ENCODE data around the gene SERPINE1. TPM values are rescaled to one million over a fixed set of nuclear protein-coding genes. Genes with fewer than 3 reads are reported as not detected.

SERPINE1 gene
- total and polyA plus RNA-seq, 9 donors = 4.0 to 81.6 (median 19.9) TPM

GRCh38 chr7:101180130-101180755 is 53.3 kb downstream of the SERPINE1 start, which contains the start of gene NAT16:
NAT16 (minus strand) TSS chr7:101180293; CDS start chr7:101174807, 5,486 bp downstream.
- Histone ChIP-seq H3K27ac (no peak within 1 kb of the TSS), H3K4me1 (ENCODE audit: insufficient read depth) (peaks cover 2% of the 10 kb centered on the region), H3K27me3 (peaks cover 2% of the 10 kb centered on the region), H3K36me3 (no peaks in the 10 kb centered on the region), H3K9me3 (no peaks in the 10 kb centered on the region), H3K4me3 (no peak within 1 kb of the TSS)
- DNase-seq = no peak
- TF ChIP-seq CTCF (IDR thresholded peaks at IDR 0.05) = no peak
- TF ChIP-seq EP300 (IDR thresholded peaks at IDR 0.05) = no peak
- no peak for TF ChIP-seq POLR2A (IDR thresholded peaks at IDR 0.05)
- 2 to 3% (median 3%) methylated on average over 55 to 56 of the region's 56 CpGs for WGBS, 3 donors
- intact Hi-C loops (cut with DNase I) = no loop called here

- TF ChIP-seq CTCF (IDR thresholded peaks at IDR 0.05) = no peak
- no peak for TF ChIP-seq POLR2A (IDR thresholded peaks at IDR 0.05)
- no peak for TF ChIP-seq EP300 (IDR thresholded peaks at IDR 0.05)
- H3K27ac ChIP-seq = no peak overlapping the region
- 33 to 46% (median 44%) methylated on average over 5 of the region's 5 CpGs for WGBS, 3 donors
- no peaks in the 10 kb centered on the region for H3K4me1 ChIP-seq (ENCODE audit: insufficient read depth)
- intact Hi-C loops (cut with DNase I) = no loop called here
- H3K36me3 ChIP-seq = no peaks in the 10 kb centered on the region
- H3K9me3 ChIP-seq = no peaks in the 10 kb centered on the region
- no peaks in the 10 kb centered on the region for H3K27me3 ChIP-seq
- no peak for DNase-seq
- no peak overlapping the region for H3K4me3 ChIP-seq
Measured at GRCh38 chr7:101185258-101185839, 58.4 kb downstream of the SERPINE1 start.

GRCh38 chr7:101186194-101186593 is 59.3 kb downstream of the SERPINE1 start:
- Histone ChIP-seq H3K27ac (no peak overlapping the region), H3K4me3 (no peak overlapping the region), H3K9me3 (no peaks in the 10 kb centered on the region), H3K36me3 (no peaks in the 10 kb centered on the region), H3K27me3 (no peaks in the 10 kb centered on the region), H3K4me1 (ENCODE audit: insufficient read depth) (no peaks in the 10 kb centered on the region)
- DNase-seq = no peak
- TF ChIP-seq EP300 (IDR thresholded peaks at IDR 0.05) (no peak), CTCF (IDR thresholded peaks at IDR 0.05) (no peak), POLR2A (IDR thresholded peaks at IDR 0.05) (no peak)
- 45 to 64% (median 56%) methylated on average over 6 of the region's 6 CpGs for WGBS, 3 donors
- intact Hi-C loops (cut with DNase I) = no loop called here

GRCh38 chr7:101186844-101187428 is 60.0 kb downstream of the SERPINE1 start:
- Histone ChIP-seq H3K4me3 (no peak overlapping the region), H3K27me3 (no peaks in the 10 kb centered on the region), H3K27ac (no peak overlapping the region), H3K36me3 (no peaks in the 10 kb centered on the region), H3K9me3 (no peaks in the 10 kb centered on the region), H3K4me1 (ENCODE audit: insufficient read depth) (no peaks in the 10 kb centered on the region)
- no peak for DNase-seq
- TF ChIP-seq EP300 (IDR thresholded peaks at IDR 0.05) = no peak
- WGBS, 3 donors = 81 to 89% (median 88%) methylated on average over 4 of the region's 4 CpGs
- intact Hi-C loops (cut with DNase I) = no loop called here

Small RNAs within 50 kb of the gene (microRNA-seq; reads per million reads assigned to microRNA genes)
- 0 to 0.32 (median 0) reads per million in 3 donors for gene MIR4653

Small RNAs within 50 kb of the gene (small RNA-seq; reads per million reads assigned to genes)
- not detected for gene MIR4653

Other genes starting within 250 kb of the SERPINE1 start
- 1 to 10 TPM; 2.9 to 7.9 (median 4.7) TPM for gene UFSP1, start 237.4 kb upstream of the SERPINE1 start, total RNA-seq
- 1 to 10 TPM in 1 of 2 donors, under 1 TPM in 1; 0.38 to 1.8 TPM for gene UFSP1, start 237.4 kb upstream of the SERPINE1 start, polyA plus RNA-seq
- gene ACHE, start 231.2 kb upstream of the SERPINE1 start, total RNA-seq = 10 to 100 TPM in 2 of 7 donors, 1 to 10 TPM in 4, under 1 TPM in 1; 0.48 to 15.3 (median 4.9) TPM
- 1 to 10 TPM in 1 of 2 donors, under 1 TPM in 1; 0.37 to 1.8 TPM for gene ACHE, start 231.2 kb upstream of the SERPINE1 start, polyA plus RNA-seq
- gene MUC3A, start 177.6 kb upstream of the SERPINE1 start, total RNA-seq = under 1 TPM in 2 of 7 donors, not detected in 5; 0.36 to 0.72 TPM
- under 1 TPM; 0.16 to 0.50 TPM for gene MUC3A, start 177.6 kb upstream of the SERPINE1 start, polyA plus RNA-seq
- gene MUC12, start 157.5 kb upstream of the SERPINE1 start, total RNA-seq = 1 to 10 TPM in 1 of 7 donors, under 1 TPM in 4, not detected in 2; 0.24 to 2.2 (median 0.62) TPM
- 1 to 10 TPM in 1 of 2 donors, under 1 TPM in 1; 0.22 to 1.9 TPM for gene MUC12, start 157.5 kb upstream of the SERPINE1 start, polyA plus RNA-seq
- gene MUC17, start 107.0 kb upstream of the SERPINE1 start, total RNA-seq = 1 to 10 TPM in 1 of 7 donors, not detected in 6; 3.3 TPM
- gene MUC17, start 107.0 kb upstream of the SERPINE1 start, polyA plus RNA-seq = not detected
- 10 to 100 TPM; 18.2 to 77.4 (median 48.5) TPM for gene TRIM56, start 41.6 kb upstream of the SERPINE1 start, total RNA-seq
- gene TRIM56, start 41.6 kb upstream of the SERPINE1 start, polyA plus RNA-seq = 10 to 100 TPM; 19.4 to 27.5 TPM
- gene AP1S1, start 27.4 kb downstream of the SERPINE1 start, total RNA-seq = 10 to 100 TPM; 17.4 to 32.0 (median 25.5) TPM
- gene AP1S1, start 27.4 kb downstream of the SERPINE1 start, polyA plus RNA-seq = 10 to 100 TPM; 35.2 to 54.9 TPM
- gene VGF, start 38.5 kb downstream of the SERPINE1 start, total RNA-seq = under 1 TPM in 1 of 7 donors, not detected in 6; 0.20 TPM
- under 1 TPM in 1 of 2 donors, not detected in 1; 0.04 TPM for gene VGF, start 38.5 kb downstream of the SERPINE1 start, polyA plus RNA-seq
- not detected for gene NAT16, start 53.2 kb downstream of the SERPINE1 start, total RNA-seq
- gene NAT16, start 53.2 kb downstream of the SERPINE1 start, polyA plus RNA-seq = not detected
- under 1 TPM in 1 of 7 donors, not detected in 6; 0.24 TPM for gene MOGAT3, start 73.9 kb downstream of the SERPINE1 start, total RNA-seq
- gene MOGAT3, start 73.9 kb downstream of the SERPINE1 start, polyA plus RNA-seq = not detected
- gene PLOD3, start 90.5 kb downstream of the SERPINE1 start, total RNA-seq = 10 to 100 TPM; 14.2 to 51.9 (median 38.5) TPM
- 10 to 100 TPM; 27.0 to 41.5 TPM for gene PLOD3, start 90.5 kb downstream of the SERPINE1 start, polyA plus RNA-seq
- 10 to 100 TPM; 36.2 to 84.4 (median 43.5) TPM for gene ZNHIT1, start 91.1 kb downstream of the SERPINE1 start, total RNA-seq
- 10 to 100 TPM; 27.6 to 59.7 TPM for gene ZNHIT1, start 91.1 kb downstream of the SERPINE1 start, polyA plus RNA-seq
- 100 to 1,000 TPM in 1 of 7 donors, 10 to 100 TPM in 4, 1 to 10 TPM in 2; 9.0 to 225 (median 11.7) TPM for gene CLDN15, start 110.7 kb downstream of the SERPINE1 start, total RNA-seq
- 10 to 100 TPM in 1 of 2 donors, 1 to 10 TPM in 1; 3.6 to 14.6 TPM for gene CLDN15, start 110.7 kb downstream of the SERPINE1 start, polyA plus RNA-seq
- 100 to 1,000 TPM; 146 to 262 (median 178) TPM for gene FIS1, start 118.0 kb downstream of the SERPINE1 start, total RNA-seq
- 100 to 1,000 TPM in 1 of 2 donors, 10 to 100 TPM in 1; 83.2 to 234 TPM for gene FIS1, start 118.0 kb downstream of the SERPINE1 start, polyA plus RNA-seq
- 10 to 100 TPM; 21.8 to 50.0 (median 27.8) TPM for gene IFT22, start 194.7 kb downstream of the SERPINE1 start, total RNA-seq
- gene IFT22, start 194.7 kb downstream of the SERPINE1 start, polyA plus RNA-seq = 10 to 100 TPM; 27.4 to 61.3 TPM
- gene COL26A1, start 235.8 kb downstream of the SERPINE1 start, total RNA-seq = 1 to 10 TPM in 2 of 7 donors, under 1 TPM in 5; 0.28 to 2.3 (median 0.42) TPM
- under 1 TPM; 0.17 to 0.38 TPM for gene COL26A1, start 235.8 kb downstream of the SERPINE1 start, polyA plus RNA-seq